ENCODE data around the gene MAP3K15. TPM values are rescaled to one million over a fixed set of nuclear protein-coding genes. Genes with fewer than 3 reads are reported as not detected.

MAP3K15 gene
- total RNA-seq, 1 experiment from 2014 or later, result 1.3 TPM

GRCh38 chrX:19403696-19404095, 111.6 kb downstream of the MAP3K15 start:
- Histone ChIP-seq H3K9me2 (ENCODE audit: insufficient read depth) (no peaks in the 10 kb centered on the region), H3K4me3 (replicated peaks in 1 of 2; ENCODE audit: low read depth in 1 of 2, low read length in 2 of 2) (no peak overlapping the region), H2AFZ (ENCODE audit: low read depth, low read length, poor library complexity, severe bottlenecking) (no peak overlapping the region), H4K20me1 (ENCODE audit: insufficient read depth) (no peaks in the 10 kb centered on the region), H3K4me2 (ENCODE audit: low read length) (no peak overlapping the region), H3K27me3 (ENCODE audit: insufficient read depth, low read length) (no peaks in the 10 kb centered on the region), H3K4me1 (ENCODE audit: control insufficient read depth in 1 of 2, insufficient read depth in 2 of 2, low read length in 2 of 2) (no peaks in the 10 kb centered on the region), H3K9ac (ENCODE audit: low read length) (no peak overlapping the region), H3K9me3 (ENCODE audit: control insufficient read depth in 1 of 2, insufficient read depth in 1 of 2, low read depth in 1 of 2, low read length in 2 of 2) (no peaks in the 10 kb centered on the region), H3K27ac (ENCODE audit: low read depth, low read length) (no peak overlapping the region), H3K79me2 (ENCODE audit: insufficient read depth, low read length) (no peaks in the 10 kb centered on the region), H3K36me3 (ENCODE audit: control insufficient read depth in 1 of 2, insufficient read depth in 2 of 2, low read length in 2 of 2) (no peaks in the 10 kb centered on the region)
- ChIA-PET CTCF (no interaction called here), POLR2A (no interaction called here), RAD21 (ENCODE audit: low non-redundant PET in 1 of 2, low total read pairs in 2 of 2, uncharacterized antibody in 2 of 2, unreplicated experiment in 2 of 2) (no interaction called here)
- no peak for TF ChIP-seq SP1 (IDR thresholded peaks at IDR 0.05; ENCODE audit: low read depth)
- TF ChIP-seq POLR2AphosphoS5 (IDR thresholded peaks at IDR 0.05; ENCODE audit: low read depth, low read length), result no peak
- no peak for TF ChIP-seq POLR2A (IDR thresholded peaks at IDR 0.05; ENCODE audit: borderline replicate concordance, extremely low read depth, insufficient read depth, insufficient read length)
- no peak for TF ChIP-seq CTCF (IDR thresholded peaks at IDR 0.05 in 2 of 3, conservative IDR thresholded peaks at IDR 0.05 in 1 of 3; ENCODE audit: borderline replicate concordance in 1 of 3, insufficient read depth in 1 of 3, low read depth in 2 of 3, low read length in 2 of 3)
- TF ChIP-seq ZNF274 (IDR thresholded peaks at IDR 0.05; ENCODE audit: low read depth, low read length), result no peak
- TF ChIP-seq REST (IDR thresholded peaks at IDR 0.05; ENCODE audit: low read depth), result no peak
- no peak for TF ChIP-seq RAD21 (IDR thresholded peaks at IDR 0.05; ENCODE audit: low read depth)
- no peak for TF ChIP-seq CEBPB (IDR thresholded peaks at IDR 0.05; ENCODE audit: low read depth)
- TF ChIP-seq JUND (IDR thresholded peaks at IDR 0.05), result no peak
- no peak for TF ChIP-seq TCF7L2 (IDR thresholded peaks at IDR 0.05; ENCODE audit: borderline replicate concordance, extremely low read depth, insufficient read depth, insufficient read length)
- TF ChIP-seq ATF3 (IDR thresholded peaks at IDR 0.05), result no peak
- no peak for TF ChIP-seq FOSL1 (IDR thresholded peaks at IDR 0.05; ENCODE audit: low read depth)
- no peak for TF ChIP-seq ZBTB33 (IDR thresholded peaks at IDR 0.05; ENCODE audit: extremely low read depth, insufficient replicate concordance, low read length)
- no peak for TF ChIP-seq YY1 (IDR thresholded peaks at IDR 0.05; ENCODE audit: extremely low read depth, insufficient replicate concordance, low read depth, low read length)
- TF ChIP-seq CBX3 (IDR thresholded peaks at IDR 0.05; ENCODE audit: low read depth), result no peak
- no peak for TF ChIP-seq ZFX (IDR thresholded peaks at IDR 0.05)
- TF ChIP-seq SRF (IDR thresholded peaks at IDR 0.05; ENCODE audit: low read depth), result no peak
- TF ChIP-seq EZH2 (IDR thresholded peaks at IDR 0.05), result no peak
- TF ChIP-seq EGR1 (IDR thresholded peaks at IDR 0.05; ENCODE audit: low read depth), result no peak
- BruUV-seq (replicated peaks), result no TSS peak
- ATAC-seq (no peak), DNase-seq (ENCODE audit: low read depth, low spot score) (no peak)
- intact Hi-C loops (cut with micrococcal nuclease), result no loop called here

Measured in HCT116 (cell line).